Stimulated activated CD8-positive, alpha-beta memory T cell treated with anti-CD3 and anti-CD28 coated beads, Interleukin-12 subunit alpha, Interleukin-12 subunit beta, amount 100 ng/mL, for 4 hours (primary cell): Measurements from ENCODE around the gene FBLN2.
"Not testable (repeated sequence)": the region's sequence is repeated elsewhere in the genome, so short reads cannot be mapped to it uniquely, and the experiment has no call there.

Source experiments
- DNase-seq: peaks from one replicate; pipeline ENCODE4 v3.0.0-alpha.2; 2020; ENCODE audit warnings: low read depth

FBLN2 gene

GRCh38 chr3:13513913-13514517 lies 34.9 kb upstream of the FBLN2 start:
- no peak for DNase-seq

GRCh38 chr3:13514639-13515435 lies 34.1 kb upstream of the FBLN2 start:
- DNase-seq = no peak

- no peak for DNase-seq
Measured at GRCh38 chr3:13515786-13516759, 32.9 kb upstream of the FBLN2 start.

GRCh38 chr3:13516760-13517135 lies 32.2 kb upstream of the FBLN2 start:
- DNase-seq = no peak

GRCh38 chr3:13517253-13517977 lies 31.5 kb upstream of the FBLN2 start:
- no peak for DNase-seq

GRCh38 chr3:13518516-13518953 lies 30.4 kb upstream of the FBLN2 start:
- no peak for DNase-seq

GRCh38 chr3:13519006-13519791 lies 29.7 kb upstream of the FBLN2 start:
- no peak for DNase-seq

- no peak for DNase-seq
Measured at GRCh38 chr3:13520326-13520880, 28.5 kb upstream of the FBLN2 start.

GRCh38 chr3:13521309-13521708 lies 27.6 kb upstream of the FBLN2 start:
- no peak for DNase-seq

GRCh38 chr3:13521749-13522148 lies 27.2 kb upstream of the FBLN2 start:
- not testable (repeated sequence) for DNase-seq

GRCh38 chr3:13522236-13522635 lies 26.7 kb upstream of the FBLN2 start:
- DNase-seq = no peak

GRCh38 chr3:13524979-13525669 lies 23.8 kb upstream of the FBLN2 start:
- DNase-seq = no peak

- no peak for DNase-seq
Measured at GRCh38 chr3:13525827-13526625, 22.9 kb upstream of the FBLN2 start.

GRCh38 chr3:13526626-13526949 lies 22.3 kb upstream of the FBLN2 start:
- DNase-seq = no peak

GRCh38 chr3:13528217-13528867 lies 20.6 kb upstream of the FBLN2 start:
- no peak for DNase-seq

GRCh38 chr3:13529196-13530112 lies 19.5 kb upstream of the FBLN2 start:
- DNase-seq = no peak

- DNase-seq = no peak
Measured at GRCh38 chr3:13530241-13531009, 18.5 kb upstream of the FBLN2 start.
